SK-N-SH (cell line): ENCODE measurements around the gene ZNF709.

ENCODE experiments used
- CTCF ChIP-seq: fragments of 200-600 bp; sonication (generic); IDR thresholded peaks from 2 replicates; pipeline ENCODE4 v1.6.1; 2017; ENCODE audit warnings: antibody characterized with exemption, mild to moderate bottlenecking, moderate library complexity
- ELF1 ChIP-seq: IDR thresholded peaks from 2 replicates; pipeline ENCODE4 v1.4.0; 2012
- EP300 ChIP-seq, 2 experiments: IDR thresholded peaks; 2 replicates each; pipeline versions ENCODE4 v1.4.0 to v1.6.1; 2012; ENCODE audit warnings: borderline replicate concordance in 1 of 2, low read depth in 1 of 2, low read length in 1 of 2
- EZH2phosphoT487 ChIP-seq: fragments of 200-600 bp; sonication (generic); IDR thresholded peaks from 2 replicates; pipeline ENCODE4 v1.6.1; 2017; ENCODE audit warnings: low read depth, mixed run types, mild to moderate bottlenecking, antibody characterized with exemption, moderate library complexity, borderline replicate concordance
- GABPA ChIP-seq: IDR thresholded peaks from 2 replicates; pipeline ENCODE4 v1.4.0; 2012; ENCODE audit warnings: low read depth, mild to moderate bottlenecking
- GATA2 ChIP-seq: sonication (generic); formaldehyde crosslinking; IDR thresholded peaks from 2 replicates; pipeline ENCODE4 v1.5.0; 2020; ENCODE audit warnings: mild to moderate bottlenecking, missing genetic modification reagents
- MAX ChIP-seq: IDR thresholded peaks from 2 replicates; pipeline ENCODE4 v1.4.0; 2012; ENCODE audit warnings: low read depth
- POLR2AphosphoS5 ChIP-seq: IDR thresholded peaks from 2 replicates; pipeline ENCODE4 v1.6.1; 2012; ENCODE audit warnings: low read depth, low read length
- RAD21 ChIP-seq: IDR thresholded peaks from 2 replicates; pipeline ENCODE4 v1.6.1; 2012; ENCODE audit warnings: mild to moderate bottlenecking, low read length
- RCOR1 ChIP-seq: fragments of 150-350 bp; IDR thresholded peaks from 2 replicates; pipeline ENCODE4 v1.6.1; 2017; ENCODE audit warnings: antibody characterized with exemption, low read length
- REST ChIP-seq: IDR thresholded peaks from 2 replicates; pipeline ENCODE4 v1.6.1; 2012; ENCODE audit warnings: mild to moderate bottlenecking, low read depth, low read length, moderate library complexity
- RFX5 ChIP-seq: IDR thresholded peaks from 2 replicates; pipeline ENCODE4 v1.6.1; 2012; ENCODE audit warnings: mild to moderate bottlenecking, improper control_type of control experiment, low read length
- USF2 ChIP-seq: fragments of 150-350 bp; IDR thresholded peaks from 2 replicates; pipeline ENCODE4 v1.6.1; 2017; ENCODE audit warnings: antibody characterized with exemption, low read length, low read depth, borderline replicate concordance

GRCh38 chr19:12485571-12485970, 955 bp upstream of the ZNF709 start:
- TF ChIP-seq RAD21 (no peak), CTCF (no peak), MAX (no peak), USF2 (no peak), RCOR1 (no peak), EP300 (IDR thresholded peaks at IDR 0.05; ENCODE audit: borderline replicate concordance in 1 of 2, low read depth in 1 of 2, low read length in 1 of 2) (no peak), EZH2phosphoT487 (no peak), REST (no peak), POLR2AphosphoS5 (no peak), RFX5 (no peak), GATA2 (CRISPR knock-in tag) (no peak), GABPA (no peak), ELF1 (no peak)
